HG03066 (cell line): ENCODE data around the gene TMEM116.
"Not testable (repeated sequence)": the region's sequence is repeated elsewhere in the genome, so short reads cannot be mapped to it uniquely, and the experiment has no call there.

ENCODE experiments used
- ATAC-seq: cut with Tn5 transposase; IDR thresholded peaks from one replicate; pipeline ENCODE4 v1.9.1; 2021; ENCODE audit warnings: low read depth; ENCODE audit not compliant: unreplicated experiment

The TMEM116 gene

GRCh38 chr12:111980598-111980997, 32.4 kb downstream of the TMEM116 start:
- no peak for ATAC-seq

DNA sequence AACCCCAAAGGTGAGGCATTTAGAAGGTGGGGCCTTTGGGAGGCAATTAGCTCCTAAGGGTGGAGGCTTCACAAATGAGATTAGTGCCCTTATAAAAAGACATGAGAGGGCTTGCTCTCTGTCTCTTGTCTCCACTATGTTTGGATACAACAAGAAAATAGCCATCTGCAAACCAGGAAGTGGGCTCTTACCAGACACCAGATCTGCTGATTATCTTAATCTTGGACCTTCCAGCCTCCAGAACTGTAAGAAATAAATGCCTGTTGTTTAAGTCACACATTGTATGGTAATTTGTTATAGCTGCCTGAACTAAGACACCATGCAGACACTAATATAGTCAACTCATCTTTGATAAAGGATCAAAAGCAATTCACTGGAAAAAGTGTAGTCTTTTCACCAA, 34.4 kb downstream of the TMEM116 start:
- no peak for ATAC-seq

- no peak for ATAC-seq
Observed at GRCh38 chr12:111976860-111977259, 36.1 kb downstream of the TMEM116 start.

DNA sequence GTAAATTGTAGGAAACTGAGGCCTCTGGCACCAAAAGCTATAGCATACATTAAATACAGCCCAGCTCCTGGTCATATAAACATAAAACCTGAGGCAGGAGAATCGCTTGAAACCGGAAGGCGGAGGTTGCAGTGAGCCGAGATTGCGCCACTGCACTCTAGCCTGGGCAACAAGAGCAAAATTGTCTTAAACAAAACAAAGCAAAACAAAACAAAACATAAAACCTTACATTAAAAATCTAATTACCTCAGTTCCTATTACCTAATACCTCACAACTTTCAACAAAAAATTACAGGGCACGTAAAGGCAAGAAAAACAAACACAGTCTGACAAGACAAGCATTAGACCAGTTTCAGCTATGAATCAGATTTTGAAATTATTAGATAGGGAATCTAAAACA, 36.7 kb downstream of the TMEM116 start:
- no peak for ATAC-seq

GRCh38 chr12:111975161-111975931, 37.6 kb downstream of the TMEM116 start:
- ATAC-seq = no peak

GRCh38 chr12:111971800-111972199, 41.2 kb downstream of the TMEM116 start:
- no peak for ATAC-seq

DNA sequence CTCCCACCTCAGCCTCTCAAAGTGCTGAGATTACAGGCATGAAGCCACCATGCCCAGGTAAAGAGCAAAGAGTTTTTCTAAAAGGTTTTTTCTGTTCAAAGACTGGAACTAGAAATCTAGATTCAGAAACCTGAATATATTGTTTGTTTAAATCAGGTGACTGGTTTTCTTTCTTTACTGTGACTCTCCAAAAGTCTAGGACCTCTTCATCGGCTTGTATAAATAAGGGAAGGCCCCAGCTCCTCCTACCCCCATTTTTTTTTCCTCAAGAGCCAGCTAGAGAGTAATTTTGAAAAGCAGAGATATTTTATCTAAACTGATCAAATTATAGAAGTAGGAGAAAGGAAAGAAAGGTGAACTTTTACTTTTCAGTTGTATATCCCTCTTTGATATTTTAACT, 48.0 kb downstream of the TMEM116 start:
- no peak for ATAC-seq

GRCh38 chr12:111959518-111959917, 53.4 kb downstream of the TMEM116 start:
- not testable (repeated sequence) for ATAC-seq

DNA sequence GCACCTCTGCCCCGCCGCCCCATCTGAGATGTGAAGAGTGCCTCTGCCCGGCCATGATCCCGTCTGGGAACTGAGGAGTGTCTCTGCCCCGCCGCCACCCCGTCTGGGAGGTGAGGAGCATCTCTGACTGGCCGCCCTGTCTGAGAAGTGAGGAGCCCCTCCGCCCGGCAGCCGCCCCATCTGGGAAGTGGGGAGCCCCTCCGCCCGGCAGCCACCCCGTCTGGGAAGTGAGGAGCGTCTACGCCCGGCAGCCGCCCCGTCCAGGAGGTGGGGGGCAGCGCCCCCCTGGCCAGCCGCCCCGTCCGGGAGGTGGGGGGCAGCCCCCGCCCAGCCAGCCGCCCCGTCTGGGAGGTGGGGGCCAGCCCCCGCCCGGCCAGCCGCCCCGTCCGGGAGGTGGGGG, 55.7 kb downstream of the TMEM116 start:
- ATAC-seq = not testable (repeated sequence)

DNA sequence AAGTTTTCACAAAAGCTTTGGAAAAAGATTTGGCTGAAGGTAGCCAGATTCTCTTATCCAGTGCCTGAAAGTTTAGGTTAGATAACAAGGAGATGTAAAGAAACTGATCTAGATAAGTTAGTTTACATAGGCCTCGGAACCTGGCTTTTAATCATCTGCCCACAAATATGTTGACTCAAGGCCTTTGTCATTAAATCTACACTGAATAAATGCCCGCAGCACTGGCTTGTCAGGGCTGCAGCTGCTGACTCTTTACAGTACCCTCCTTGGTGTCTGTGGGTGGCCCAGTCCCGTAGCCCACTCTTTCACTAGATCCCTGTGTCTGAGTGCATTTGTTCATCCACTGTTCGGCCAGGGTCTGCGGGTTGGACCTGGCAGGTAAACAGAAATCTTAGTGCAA, 58.0 kb downstream of the TMEM116 start:
- no peak for ATAC-seq

- no peak for ATAC-seq
Observed at GRCh38 chr12:111953455-111953854, 59.5 kb downstream of the TMEM116 start.

- ATAC-seq = not testable (repeated sequence)
Observed at GRCh38 chr12:111952084-111952787, 60.7 kb downstream of the TMEM116 start.

DNA sequence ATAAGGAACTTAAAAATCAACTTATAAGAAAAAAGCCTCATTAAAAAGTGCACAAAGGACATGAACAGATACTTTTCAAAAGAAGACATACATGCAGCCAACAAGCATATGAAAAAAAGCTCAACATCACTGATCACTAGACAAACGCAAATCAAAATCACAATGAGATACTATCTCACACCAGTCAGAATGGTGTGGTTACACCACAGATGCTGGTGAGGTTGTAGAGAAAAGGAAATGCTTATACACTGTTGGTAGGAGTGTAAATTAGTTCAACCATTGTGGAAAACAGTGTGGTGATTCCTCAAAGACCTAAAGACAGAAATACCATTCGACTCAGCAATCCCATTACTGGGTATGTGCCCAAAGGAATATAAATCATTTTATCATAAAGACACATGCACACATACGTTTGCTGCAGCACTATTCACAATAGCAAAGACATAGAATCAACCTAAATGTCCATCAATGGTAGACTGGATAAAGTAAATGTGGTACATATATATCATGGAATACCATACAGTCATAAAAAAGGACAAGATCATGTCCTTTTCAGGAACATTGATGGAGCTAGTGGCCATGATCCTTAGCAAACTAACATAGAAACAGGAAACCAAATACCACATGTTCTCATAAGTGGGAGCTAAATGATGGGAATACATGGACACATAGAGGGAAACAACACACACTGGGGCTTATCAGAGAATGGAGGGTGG, 61.8 kb downstream of the TMEM116 start:
- not testable (repeated sequence) for ATAC-seq

- no peak for ATAC-seq
Observed at GRCh38 chr12:111943929-111944328, 69.0 kb downstream of the TMEM116 start.

GRCh38 chr12:111942557-111942956, 70.4 kb downstream of the TMEM116 start:
- no peak for ATAC-seq

GRCh38 chr12:111937429-111937828, 75.5 kb downstream of the TMEM116 start:
- no peak for ATAC-seq

GRCh38 chr12:111936869-111937268, 76.1 kb downstream of the TMEM116 start:
- no peak for ATAC-seq

DNA sequence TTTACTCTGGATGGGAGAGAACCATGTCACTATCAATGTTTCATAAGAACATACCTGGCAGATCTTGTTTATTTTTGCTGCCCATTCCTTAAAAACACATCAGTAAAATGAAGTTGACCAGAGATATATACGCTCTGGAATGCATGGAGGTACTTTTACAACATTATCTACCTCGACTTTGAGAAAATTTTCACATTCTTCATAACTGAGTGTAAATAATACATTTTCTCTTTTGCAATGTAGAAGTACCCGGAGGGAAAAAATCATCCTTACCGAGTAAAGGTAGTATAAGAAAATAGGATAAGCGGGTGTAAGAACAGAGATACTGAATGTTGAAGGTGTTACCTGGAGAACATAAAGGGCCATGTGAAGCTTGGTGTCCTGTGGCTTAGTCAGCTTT, 80.7 kb downstream of the TMEM116 start:
- ATAC-seq = no peak

DNA sequence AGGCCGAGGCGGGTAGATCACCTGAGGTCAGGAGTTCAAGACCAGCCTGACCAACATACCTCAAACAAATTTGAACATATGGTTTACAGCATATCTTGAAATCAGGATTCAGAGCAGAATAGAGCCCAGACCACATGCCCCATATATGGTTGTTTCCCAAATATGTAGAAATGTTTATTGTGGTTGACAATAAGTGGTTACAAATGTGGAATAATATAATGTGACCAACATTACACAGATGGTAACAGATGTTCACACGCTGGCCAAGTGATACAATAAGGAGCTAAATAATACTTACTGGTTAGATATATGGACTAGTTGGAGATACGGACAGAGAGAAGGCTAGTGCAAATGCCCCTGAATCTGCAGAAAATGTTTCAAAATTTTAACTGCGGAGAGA, 85.6 kb downstream of the TMEM116 start:
- no peak for ATAC-seq

DNA sequence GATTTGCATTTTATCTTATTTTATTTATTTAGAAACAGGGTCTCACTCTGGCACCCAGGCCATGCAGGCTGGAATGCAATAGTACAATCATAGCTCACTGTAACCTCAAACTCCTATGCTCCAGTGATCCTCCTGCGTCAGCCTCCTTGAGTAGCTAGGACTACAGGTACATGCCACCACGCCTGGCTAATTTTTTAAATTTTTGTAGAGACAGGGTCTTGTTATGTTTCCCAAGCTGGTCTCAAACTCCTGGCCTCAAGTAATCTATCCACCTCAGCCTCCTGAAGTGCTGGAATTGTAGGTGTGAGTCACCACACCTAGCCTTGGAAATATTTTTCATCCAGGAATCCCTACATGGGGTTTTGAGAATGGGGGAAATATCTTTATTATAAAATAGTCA, 86.3 kb downstream of the TMEM116 start:
- no peak for ATAC-seq

- ATAC-seq = no peak
Observed at GRCh38 chr12:111925171-111925570, 87.8 kb downstream of the TMEM116 start.
